DND-41 (cell line): ENCODE data around the gene FBXL3.

Experiments used
- CTCF ChIP-seq: IDR thresholded peaks from 2 replicates; pipeline ENCODE4 v1.5.1; 2012; ENCODE audit warnings: borderline replicate concordance, low read length, moderate library complexity, mild to moderate bottlenecking; ENCODE audit not compliant: poor library complexity, severe bottlenecking; ENCODE audit errors: extremely low read depth
- EZH2 ChIP-seq: IDR thresholded peaks from 3 replicates; pipeline ENCODE4 v1.6.1; 2012; ENCODE audit warnings: borderline replicate concordance, low read depth, mild to moderate bottlenecking, moderate library complexity, low read length, inconsistent platforms; ENCODE audit not compliant: severe bottlenecking

GRCh38 chr13:76994281-76994680 lies 32.7 kb downstream of the FBXL3 start:
- TF ChIP-seq CTCF (no peak), EZH2 (no peak)
